HAP-1 (cell line): ENCODE results near the gene RNASE7.
A peak's percentile ranks its signal among the peaks of the same experiment; 100 is the strongest.
"Not testable (repeated sequence)": the region's sequence is repeated elsewhere in the genome, so short reads cannot be mapped to it uniquely, and the experiment has no call there.

Experiments
- DNase-seq, 2 experiments: peaks; one replicate each; pipeline ENCODE4 v3.0.0-alpha.2; 2016 to 2020; ENCODE audit warnings: low spot score in 2 of 2
- H3K27me3 ChIP-seq: fragments of 250-450 bp; sonication (Bioruptor Pico); 2 replicates; pipeline ENCODE4 v1.5.1; 2020; ENCODE audit warnings: low read depth, mild to moderate bottlenecking, moderate library complexity
- H3K36me3 ChIP-seq: fragments of 250-450 bp; sonication (Bioruptor Pico); replicated peaks from 2 replicates; pipeline ENCODE4 v1.5.1; 2020; ENCODE audit warnings: mild to moderate bottlenecking
- H3K4me1 ChIP-seq: fragments of 250-450 bp; sonication (Bioruptor Pico); 2 replicates; pipeline ENCODE4 v1.5.1; 2020; ENCODE audit warnings: mild to moderate bottlenecking
- H3K4me3 ChIP-seq: fragments of 250-450 bp; sonication (Bioruptor Pico); 2 replicates; pipeline ENCODE4 v1.5.1; 2020; ENCODE audit warnings: mild to moderate bottlenecking, moderate library complexity
- H3K9me3 ChIP-seq: fragments of 250-450 bp; sonication (Bioruptor Pico); 2 replicates; pipeline ENCODE4 v1.5.1; 2020; ENCODE audit warnings: mild to moderate bottlenecking, moderate library complexity
- in situ Hi-C: fragments of 300-500 bp; cut with MboI; formaldehyde crosslinking; loops from 3 replicates; pipeline ENCODE4 v1.14.3; 2020; ENCODE audit warnings: low sequenced_read_pairs, inconsistent platforms, mixed read lengths

RNASE7 gene

GRCh38 chr14:21040941-21041340 is 1.2 kb upstream of the RNASE7 start:
- H3K4me3 ChIP-seq, H3K4me1 ChIP-seq, H3K36me3 ChIP-seq, in situ Hi-C loops, DNase-seq, H3K9me3 ChIP-seq, H3K27me3 ChIP-seq: not testable (repeated sequence)

DNA sequence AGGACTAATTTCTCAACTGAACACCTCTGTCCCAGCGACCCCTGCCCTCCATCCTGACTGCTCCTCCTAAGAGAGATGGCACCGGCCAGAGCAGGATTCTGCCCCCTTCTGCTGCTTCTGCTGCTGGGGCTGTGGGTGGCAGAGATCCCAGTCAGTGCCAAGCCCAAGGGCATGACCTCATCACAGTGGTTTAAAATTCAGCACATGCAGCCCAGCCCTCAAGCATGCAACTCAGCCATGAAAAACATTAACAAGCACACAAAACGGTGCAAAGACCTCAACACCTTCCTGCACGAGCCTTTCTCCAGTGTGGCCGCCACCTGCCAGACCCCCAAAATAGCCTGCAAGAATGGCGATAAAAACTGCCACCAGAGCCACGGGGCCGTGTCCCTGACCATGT is 756 bp downstream of the RNASE7 start:
- Histone ChIP-seq H3K27me3 (peaks cover 6% of the 10 kb centered on the region), H3K4me1 (no peaks in the 10 kb centered on the region), H3K4me3 (no peak overlapping the region), H3K36me3 (no peaks in the 10 kb centered on the region), H3K9me3 (no peaks in the 10 kb centered on the region)
- no peak for DNase-seq
- in situ Hi-C loops: no loop called here

- in situ Hi-C loops: no loop called here
- Histone ChIP-seq H3K4me1 (no peaks in the 10 kb centered on the region), H3K27me3 (peaks cover 6% of the 10 kb centered on the region), H3K9me3 (no peaks in the 10 kb centered on the region), H3K4me3 (no peak overlapping the region), H3K36me3 (no peaks in the 10 kb centered on the region)
- no peak for DNase-seq
Measured at GRCh38 chr14:21043387-21043973, 1.3 kb downstream of the RNASE7 start.

- no peaks in the 10 kb centered on the region for H3K4me1 ChIP-seq
Measured at GRCh38 chr14:21043974-21044618, 1.9 kb downstream of the RNASE7 start.

DNA sequence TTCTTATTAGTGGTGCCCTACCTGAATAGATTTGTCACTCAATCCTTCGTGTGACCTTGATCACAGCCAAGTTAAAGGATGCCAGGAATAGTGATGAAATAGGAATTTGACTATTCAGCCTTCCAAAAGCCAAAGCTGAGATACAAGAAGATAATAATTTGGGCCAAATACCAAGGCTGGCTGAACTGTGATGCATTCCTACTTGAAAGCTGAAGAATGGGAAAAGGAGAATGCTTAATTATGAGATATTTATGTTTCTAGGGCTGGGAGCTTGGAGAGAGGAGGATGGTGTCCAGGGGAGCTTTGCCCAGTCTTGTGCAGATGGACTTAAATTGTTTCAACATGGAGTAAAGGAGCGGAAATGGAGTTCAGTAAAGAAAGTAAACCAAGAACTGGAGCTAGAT is 5.2 kb downstream of the RNASE7 start:
- DNase-seq: no peak
- Histone ChIP-seq H3K9me3 (no peaks in the 10 kb centered on the region), H3K4me3 (no peak overlapping the region), H3K27me3 (peaks cover 6% of the 10 kb centered on the region; the same call in 1 of the 2 replicates), H3K36me3 (no peaks in the 10 kb centered on the region), H3K4me1 (no peaks in the 10 kb centered on the region)
- in situ Hi-C loops: no loop called here

More at GRCh38 chr14:21043974-21044618, 1.9 kb downstream of the RNASE7 start:
- no peaks in the 10 kb centered on the region for H3K9me3 ChIP-seq
- no peak for DNase-seq
- H3K36me3 ChIP-seq: no peaks in the 10 kb centered on the region
- in situ Hi-C loops: no loop called here
- no peak overlapping the region for H3K4me3 ChIP-seq
- H3K27me3 ChIP-seq: peaks cover 6% of the 10 kb centered on the region; the same call in 1 of the 2 replicates

- in situ Hi-C loops: no loop called here
- H3K4me3 ChIP-seq: no peak overlapping the region
- H3K36me3 ChIP-seq: no peaks in the 10 kb centered on the region
- no peaks in the 10 kb centered on the region for H3K4me1 ChIP-seq
- peaks cover 6% of the 10 kb centered on the region; the same call in 1 of the 2 replicates for H3K27me3 ChIP-seq
- H3K9me3 ChIP-seq: no peaks in the 10 kb centered on the region
- peak in 1 of 2 experiments; percentile 24 for DNase-seq
Measured at GRCh38 chr14:21048638-21049037, 6.5 kb downstream of the RNASE7 start.

GRCh38 chr14:21049271-21049673 is 7.1 kb downstream of the RNASE7 start:
- no peaks in the 10 kb centered on the region for H3K36me3 ChIP-seq
- no peaks in the 10 kb centered on the region for H3K9me3 ChIP-seq
- in situ Hi-C loops: no loop called here
- no peaks in the 10 kb centered on the region for H3K4me1 ChIP-seq
- peaks cover 6% of the 10 kb centered on the region; the same call in 1 of the 2 replicates for H3K27me3 ChIP-seq
- no peak for DNase-seq
- no peak overlapping the region for H3K4me3 ChIP-seq

DNA sequence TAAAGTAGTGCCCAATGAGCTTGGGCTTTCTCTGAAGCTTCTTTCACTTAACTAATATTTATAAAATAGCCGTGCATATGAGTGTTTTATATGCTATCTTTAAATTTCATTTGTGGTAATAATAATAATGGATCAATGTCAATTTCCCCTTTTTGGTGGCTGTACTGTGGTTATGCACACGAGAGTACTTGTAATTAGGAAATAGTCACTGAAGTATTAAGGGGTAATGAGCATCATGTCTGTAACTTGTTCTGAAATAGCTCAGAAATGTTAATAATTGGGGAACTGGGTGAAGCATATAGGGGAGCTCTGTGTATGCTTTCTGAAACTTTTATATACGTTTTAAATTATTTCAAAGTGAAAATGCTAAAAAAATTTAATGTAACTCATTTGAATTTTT is 8.4 kb downstream of the RNASE7 start:
- DNase-seq: no peak
- Histone ChIP-seq H3K27me3 (no peaks in the 10 kb centered on the region), H3K4me1 (no peaks in the 10 kb centered on the region), H3K36me3 (no peaks in the 10 kb centered on the region), H3K9me3 (no peaks in the 10 kb centered on the region), H3K4me3 (no peak overlapping the region)
- in situ Hi-C loops: no loop called here

- in situ Hi-C loops: no loop called here
- H3K4me1 ChIP-seq: no peaks in the 10 kb centered on the region
Measured at GRCh38 chr14:21053184-21054122, 11.3 kb downstream of the RNASE7 start.

DNA sequence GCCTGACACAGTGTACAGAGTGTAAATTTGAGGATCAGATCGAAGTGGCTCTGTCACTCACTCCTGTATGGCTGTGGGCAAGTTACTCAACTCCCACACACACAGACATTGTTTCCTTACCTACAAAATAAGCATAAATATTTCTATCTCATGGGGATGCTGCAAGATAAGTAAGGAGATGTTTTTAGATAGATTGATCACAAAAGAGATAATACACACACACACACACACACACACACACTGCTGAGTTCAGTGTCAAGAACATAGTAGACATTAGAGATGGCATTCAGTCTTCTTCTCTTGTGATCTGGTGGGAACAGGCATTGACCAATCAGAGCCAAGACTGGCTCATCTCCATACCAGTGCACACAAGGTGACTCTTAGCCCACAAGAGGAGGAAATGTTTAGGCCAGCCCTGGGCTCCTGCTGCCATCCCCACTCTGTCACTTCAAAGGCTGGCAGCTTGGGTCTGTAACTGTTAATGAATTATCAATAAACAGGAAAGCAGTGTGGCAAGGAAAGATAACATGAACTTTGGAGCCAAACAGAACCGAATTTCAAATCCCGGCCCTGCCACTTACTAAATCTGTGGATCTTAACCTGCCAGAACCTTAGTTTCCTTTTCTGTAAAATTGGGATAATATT is 12.1 kb downstream of the RNASE7 start:
- Histone ChIP-seq H3K27me3 (no peaks in the 10 kb centered on the region), H3K9me3 (no peaks in the 10 kb centered on the region), H3K36me3 (no peaks in the 10 kb centered on the region), H3K4me3 (no peak overlapping the region), H3K4me1 (no peaks in the 10 kb centered on the region)
- DNase-seq: no peak
- in situ Hi-C loops: no loop called here

More at GRCh38 chr14:21053184-21054122, 11.3 kb downstream of the RNASE7 start:
- no peaks in the 10 kb centered on the region for H3K36me3 ChIP-seq
- H3K4me3 ChIP-seq: no peak overlapping the region
- no peaks in the 10 kb centered on the region for H3K9me3 ChIP-seq
- H3K27me3 ChIP-seq: no peaks in the 10 kb centered on the region
- no peak for DNase-seq

DNA sequence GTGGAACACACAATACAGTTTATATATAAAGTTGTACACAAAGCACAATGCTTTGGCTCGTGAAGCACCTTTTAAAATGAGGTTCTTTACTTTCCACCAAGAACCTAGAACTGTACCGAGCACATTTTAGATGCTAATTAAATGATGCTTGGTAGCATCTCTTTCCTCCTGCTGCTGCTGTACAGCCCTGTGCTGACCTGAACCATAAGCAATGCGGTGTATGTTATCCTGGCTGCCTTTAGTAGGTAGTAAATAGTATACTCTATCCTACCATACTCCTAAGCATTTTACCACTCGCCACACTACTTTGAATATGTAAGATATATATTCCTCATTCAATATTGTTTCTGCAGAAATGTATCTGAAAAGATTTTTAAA is 12.6 kb downstream of the RNASE7 start:
- in situ Hi-C loops: no loop called here

DNA sequence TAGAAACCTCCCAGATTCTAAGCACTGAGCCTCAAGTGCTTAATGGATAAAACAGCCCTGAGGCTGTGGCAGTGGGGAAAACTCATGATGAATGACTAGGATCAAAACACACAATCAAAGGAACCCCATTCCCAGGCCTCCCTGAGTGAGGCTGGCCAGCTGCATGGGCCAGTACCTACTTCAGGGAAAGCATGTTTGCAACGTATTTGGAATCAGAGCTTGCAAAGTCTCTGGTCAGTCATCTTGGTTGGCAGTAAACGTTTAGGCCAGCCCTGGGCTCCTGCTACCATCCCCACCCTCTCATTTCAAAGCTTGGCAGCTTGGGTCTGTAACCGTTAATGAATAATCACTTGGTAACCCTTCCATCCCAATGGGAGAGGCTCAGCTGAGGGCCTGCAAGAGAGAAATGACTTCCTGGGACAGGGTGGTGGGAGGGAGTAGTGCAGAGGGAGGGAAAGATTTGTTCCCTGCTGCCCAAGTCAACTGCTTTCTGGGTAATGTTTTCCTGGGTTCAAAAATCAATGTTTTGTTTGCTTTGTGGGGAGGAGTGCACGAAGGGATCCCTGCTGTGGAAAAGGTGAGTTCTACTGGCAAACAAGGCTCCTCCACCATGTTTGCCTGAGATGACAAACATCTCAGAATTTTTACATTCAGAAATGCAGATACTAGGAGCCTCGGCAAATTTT is 13.4 kb downstream of the RNASE7 start:
- H3K4me1 ChIP-seq: no peaks in the 10 kb centered on the region
- in situ Hi-C loops: no loop called here
- no peaks in the 10 kb centered on the region; the same call in 1 of the 2 replicates for H3K27me3 ChIP-seq
- H3K36me3 ChIP-seq: no peaks in the 10 kb centered on the region
- no peak for DNase-seq
- H3K4me3 ChIP-seq: no peak overlapping the region
- H3K9me3 ChIP-seq: no peaks in the 10 kb centered on the region

More for the DNA sequence above, 12.6 kb downstream of the RNASE7 start:
- Histone ChIP-seq H3K4me1 (no peaks in the 10 kb centered on the region), H3K27me3 (no peaks in the 10 kb centered on the region), H3K36me3 (no peaks in the 10 kb centered on the region), H3K9me3 (no peaks in the 10 kb centered on the region), H3K4me3 (no peak overlapping the region)
- no peak for DNase-seq

DNA sequence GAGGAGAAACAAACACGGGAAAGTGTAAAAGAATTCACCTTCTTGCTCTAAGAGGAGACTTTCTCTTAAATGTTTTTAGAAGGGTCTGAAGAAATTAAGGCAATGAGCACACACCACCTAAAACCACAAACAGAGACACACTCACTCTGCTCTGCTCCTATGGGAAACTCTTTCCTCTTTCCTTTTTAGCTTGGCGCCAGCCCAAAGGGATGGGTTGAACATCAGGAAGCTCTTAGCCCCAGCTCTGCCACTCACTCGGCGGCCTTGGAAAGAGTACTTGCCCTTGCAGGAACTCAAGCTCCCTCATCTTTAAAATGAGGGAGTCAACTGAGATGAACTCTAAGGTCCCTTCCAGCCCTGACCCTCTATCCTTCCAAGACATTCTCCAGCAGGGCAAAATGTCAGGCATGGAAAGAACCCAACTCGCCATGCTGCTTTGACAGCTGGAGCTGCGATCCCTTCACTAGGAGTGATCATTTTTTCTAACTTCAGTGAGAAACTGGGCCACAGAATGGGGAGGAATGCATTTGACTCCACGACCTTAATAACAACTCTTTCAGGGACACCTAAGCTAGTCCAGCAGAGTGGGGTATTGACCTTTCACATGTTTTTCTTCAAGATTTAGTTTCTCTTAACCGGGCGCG is 14.5 kb downstream of the RNASE7 start:
- Histone ChIP-seq H3K27me3 (no peaks in the 10 kb centered on the region; the same call in 1 of the 2 replicates), H3K4me1 (no peaks in the 10 kb centered on the region), H3K4me3 (no peak overlapping the region), H3K36me3 (no peaks in the 10 kb centered on the region), H3K9me3 (no peaks in the 10 kb centered on the region)
- DNase-seq: no peak
- in situ Hi-C loops: no loop called here
